MCF 10A (cell line): ENCODE results near the gene ITGA1. TPM values are rescaled to one million over a fixed set of nuclear protein-coding genes. Genes with fewer than 3 reads are reported as not detected.

Experiments
- BruUV-seq: library from RNA; stranded (reverse); fragments of 400-500 nt; replicated peaks from 2 replicates; lab custom pipeline; 2021; lab: Mats Ljungman, UMichigan
- CTCF ChIA-PET: fragments of 300-600 bp; sonication (Branson Sonifier 250); formaldehyde crosslinking; extraction: SDS; loops from one replicate; lab custom pipeline; 2021; ENCODE audit warnings: antibody characterized with exemption, inconsistent platforms; lab: Yijun Ruan, JAX
- POLR2A ChIA-PET: fragments of 300-600, 350-650 bp; sonication (Branson Sonifier 250); formaldehyde crosslinking; extraction: SDS; loops from one replicate; lab custom pipeline; 2020; ENCODE audit warnings: antibody characterized with exemption, inconsistent platforms; lab: Yijun Ruan, JAX
- DNase-seq: peaks from one replicate; pipeline ENCODE4 v3.0.0-alpha.2; 2018; ENCODE audit not compliant: unreplicated experiment
- H3K27ac Mint-ChIP-seq: one replicate; pipeline ENCODE4 v1.8.0; 2022; ENCODE audit warnings: mild to moderate bottlenecking, low read depth, mixed read lengths; ENCODE audit not compliant: unreplicated experiment
- H3K27me3 Mint-ChIP-seq: one replicate; pipeline ENCODE4 v1.8.0; 2022; ENCODE audit warnings: mixed read lengths; ENCODE audit not compliant: insufficient read depth, unreplicated experiment
- H3K36me3 Mint-ChIP-seq: one replicate; pipeline ENCODE4 v1.8.0; 2022; ENCODE audit warnings: mild to moderate bottlenecking, moderate library complexity, mixed read lengths; ENCODE audit not compliant: insufficient read depth, unreplicated experiment
- H3K4me1 Mint-ChIP-seq: one replicate; pipeline ENCODE4 v1.8.0; 2022; ENCODE audit warnings: mixed read lengths; ENCODE audit not compliant: insufficient read depth, unreplicated experiment
- H3K4me3 Mint-ChIP-seq: one replicate; pipeline ENCODE4 v1.8.0; 2022; ENCODE audit warnings: mild to moderate bottlenecking, moderate library complexity, mixed read lengths; ENCODE audit not compliant: unreplicated experiment
- H3K9me3 Mint-ChIP-seq: one replicate; pipeline ENCODE4 v1.8.0; 2022; ENCODE audit warnings: mixed read lengths; ENCODE audit not compliant: unreplicated experiment
- CTCF ChIP-seq: fragments of 200-600 bp; IDR thresholded peaks from one replicate; pipeline ENCODE4 v1.8.0; 2022; ENCODE audit warnings: antibody characterized with exemption, mild to moderate bottlenecking; ENCODE audit not compliant: unreplicated experiment
- intact Hi-C: fragments of 100-400 bp; cut with micrococcal nuclease; formaldehyde crosslinking; loops from 2 replicates; pipeline ENCODE4 v1.14.1; 2022
- total RNA-seq: library from RNA; stranded (reverse); gene quantifications from 2 replicates; pipeline ENCODE4 v1.2.3, GENCODE V29; 2022

ITGA1 gene
- total RNA-seq, 1 experiment from 2014 or later = 7.7 TPM

- Mint-ChIP-seq H3K9me3 (peaks cover 5% of the 10 kb centered on the region), H3K27ac (no peak overlapping the region), H3K36me3 (no peaks in the 10 kb centered on the region), H3K27me3 (no peaks in the 10 kb centered on the region), H3K4me1 (peaks cover 16% of the 10 kb centered on the region), H3K4me3 (no peak overlapping the region)
- intact Hi-C loops = no loop called here
- no peak for DNase-seq
- no TSS peak for BruUV-seq
- ChIA-PET POLR2A (interaction anchor here (0.9 to 1.5 kb wide), 2 partner anchors 11 to 24 kb away, joined by 3 to 4 read pairs; no protein-coding TSS in a partner anchor), CTCF (interaction anchor here (1.6 kb wide), 1 partner anchor 24 kb away, joined by 5 read pairs; no protein-coding TSS in a partner anchor)
- no peak for TF ChIP-seq CTCF
These were observed 49.9 kb downstream of the ITGA1 start for GRCh38 chr5:52837591-52838001.

GRCh38 chr5:52838326-52839015, 50.8 kb downstream of the ITGA1 start:
- DNase-seq = peak; percentile 43
- no peaks in the 10 kb centered on the region for H3K36me3 Mint-ChIP-seq
- no peaks in the 10 kb centered on the region for H3K27me3 Mint-ChIP-seq
- peaks cover 16% of the 10 kb centered on the region for H3K4me1 Mint-ChIP-seq
- H3K9me3 Mint-ChIP-seq = peaks cover 5% of the 10 kb centered on the region
- H3K27ac Mint-ChIP-seq = no peak overlapping the region
- intact Hi-C loops = no loop called here
- no peak overlapping the region for H3K4me3 Mint-ChIP-seq
- ChIA-PET CTCF (interaction anchor here (0.6 to 1.6 kb wide), 2 partner anchors 18 to 25 kb away, joined by 3 to 5 read pairs; no protein-coding TSS in a partner anchor), POLR2A (interaction anchor here (0.9 to 1.5 kb wide), 2 partner anchors 12 to 25 kb away, joined by 3 to 4 read pairs; no protein-coding TSS in a partner anchor)
- TF ChIP-seq CTCF = no peak
- no TSS peak for BruUV-seq

GRCh38 chr5:52839285-52839684, 51.6 kb downstream of the ITGA1 start:
- CTCF ChIA-PET = no interaction called here

More at GRCh38 chr5:52839285-52839684, 51.6 kb downstream of the ITGA1 start:
- Mint-ChIP-seq H3K4me1 (peaks cover 16% of the 10 kb centered on the region), H3K36me3 (no peaks in the 10 kb centered on the region), H3K9me3 (peaks cover 3% of the 10 kb centered on the region), H3K4me3 (no peak overlapping the region), H3K27ac (no peak overlapping the region), H3K27me3 (no peaks in the 10 kb centered on the region)
- intact Hi-C loops = no loop called here
- TF ChIP-seq CTCF = no peak
- no TSS peak for BruUV-seq
- no peak for DNase-seq
- POLR2A ChIA-PET = interaction anchor here (1.5 kb wide), 1 partner anchor 26 kb away, joined by 4 read pairs; no protein-coding TSS in a partner anchor
